ENCODE results near the gene DLGAP1.

DNA sequence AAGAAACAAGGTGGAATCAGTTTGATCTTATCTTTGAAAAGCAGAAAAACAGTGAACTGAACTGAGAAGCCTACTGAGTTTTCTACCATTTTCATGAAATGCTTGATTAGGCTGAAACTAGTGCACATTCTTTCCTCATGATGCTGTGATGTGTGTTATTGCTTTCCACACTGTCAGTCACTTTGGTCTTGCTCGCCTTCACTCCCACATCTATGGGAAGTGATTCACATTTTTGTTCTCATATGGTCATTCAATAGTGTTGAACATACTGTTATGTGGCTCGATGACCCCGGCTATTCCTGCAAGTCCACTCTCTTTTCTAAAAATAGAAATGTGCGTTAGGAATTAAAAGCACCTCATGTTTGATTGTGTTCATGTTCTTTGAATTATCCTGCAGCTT, 875.4 kb downstream of the DLGAP1 start:
- TF ChIP-seq RAD21 (IDR thresholded peaks at IDR 0.05; ENCODE audit: insufficient read depth, low read depth, low read length) (no peak), DPF2 (IDR thresholded peaks at IDR 0.05) (no peak), SRF (IDR thresholded peaks at IDR 0.05; ENCODE audit: low read depth in 2 of 2, low read length in 2 of 2) (no peak), ZZZ3 (IDR thresholded peaks at IDR 0.05; ENCODE audit: control insufficient read depth, insufficient read length, low read depth) (no peak), SIN3A (IDR thresholded peaks at IDR 0.05; ENCODE audit: low read depth, low read length) (no peak), ETV6 (conservative IDR thresholded peaks at IDR 0.05 in 1 of 2, IDR thresholded peaks at IDR 0.05 in 1 of 2; ENCODE audit: borderline replicate concordance in 1 of 2, low read depth in 1 of 2) (no peak), CEBPB (IDR thresholded peaks at IDR 0.05; ENCODE audit: borderline replicate concordance in 1 of 2, low read depth in 2 of 2, low read length in 2 of 2) (no peak), TAF1 (IDR thresholded peaks at IDR 0.05; ENCODE audit: borderline replicate concordance, low read depth, low read length) (no peak), CHD1 (IDR thresholded peaks at IDR 0.05; ENCODE audit: low read depth, low read length) (no peak)
- TF ChIP-seq, protein P1, sequence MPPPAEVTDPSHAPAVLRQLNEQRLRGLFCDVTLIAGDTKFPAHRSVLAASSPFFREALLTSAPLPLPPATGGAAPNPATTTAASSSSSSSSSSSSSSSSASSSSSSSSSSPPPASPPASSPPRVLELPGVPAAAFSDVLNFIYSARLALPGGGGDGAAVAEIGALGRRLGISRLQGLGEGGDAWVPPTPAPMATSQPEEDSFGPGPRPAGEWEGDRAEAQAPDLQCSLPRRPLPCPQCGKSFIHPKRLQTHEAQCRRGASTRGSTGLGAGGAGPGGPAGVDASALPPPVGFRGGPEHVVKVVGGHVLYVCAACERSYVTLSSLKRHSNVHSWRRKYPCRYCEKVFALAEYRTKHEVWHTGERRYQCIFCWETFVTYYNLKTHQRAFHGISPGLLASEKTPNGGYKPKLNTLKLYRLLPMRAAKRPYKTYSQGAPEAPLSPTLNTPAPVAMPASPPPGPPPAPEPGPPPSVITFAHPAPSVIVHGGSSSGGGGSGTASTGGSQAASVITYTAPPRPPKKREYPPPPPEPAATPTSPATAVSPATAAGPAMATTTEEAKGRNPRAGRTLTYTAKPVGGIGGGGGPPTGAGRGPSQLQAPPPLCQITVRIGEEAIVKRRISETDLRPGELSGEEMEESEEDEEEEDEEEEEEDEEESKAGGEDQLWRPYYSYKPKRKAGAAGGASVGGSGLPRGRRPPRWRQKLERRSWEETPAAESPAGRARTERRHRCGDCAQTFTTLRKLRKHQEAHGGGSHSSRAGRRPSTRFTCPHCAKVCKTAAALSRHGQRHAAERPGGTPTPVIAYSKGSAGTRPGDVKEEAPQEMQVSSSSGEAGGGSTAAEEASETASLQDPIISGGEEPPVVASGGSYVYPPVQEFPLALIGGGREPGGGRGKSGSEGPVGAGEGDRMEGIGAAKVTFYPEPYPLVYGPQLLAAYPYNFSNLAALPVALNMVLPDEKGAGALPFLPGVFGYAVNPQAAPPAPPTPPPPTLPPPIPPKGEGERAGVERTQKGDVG (CRISPR knock-in tag; IDR thresholded peaks at IDR 0.05) = no peak
- TF ChIP-seq, protein P2, sequence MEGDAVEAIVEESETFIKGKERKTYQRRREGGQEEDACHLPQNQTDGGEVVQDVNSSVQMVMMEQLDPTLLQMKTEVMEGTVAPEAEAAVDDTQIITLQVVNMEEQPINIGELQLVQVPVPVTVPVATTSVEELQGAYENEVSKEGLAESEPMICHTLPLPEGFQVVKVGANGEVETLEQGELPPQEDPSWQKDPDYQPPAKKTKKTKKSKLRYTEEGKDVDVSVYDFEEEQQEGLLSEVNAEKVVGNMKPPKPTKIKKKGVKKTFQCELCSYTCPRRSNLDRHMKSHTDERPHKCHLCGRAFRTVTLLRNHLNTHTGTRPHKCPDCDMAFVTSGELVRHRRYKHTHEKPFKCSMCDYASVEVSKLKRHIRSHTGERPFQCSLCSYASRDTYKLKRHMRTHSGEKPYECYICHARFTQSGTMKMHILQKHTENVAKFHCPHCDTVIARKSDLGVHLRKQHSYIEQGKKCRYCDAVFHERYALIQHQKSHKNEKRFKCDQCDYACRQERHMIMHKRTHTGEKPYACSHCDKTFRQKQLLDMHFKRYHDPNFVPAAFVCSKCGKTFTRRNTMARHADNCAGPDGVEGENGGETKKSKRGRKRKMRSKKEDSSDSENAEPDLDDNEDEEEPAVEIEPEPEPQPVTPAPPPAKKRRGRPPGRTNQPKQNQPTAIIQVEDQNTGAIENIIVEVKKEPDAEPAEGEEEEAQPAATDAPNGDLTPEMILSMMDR (IDR thresholded peaks at IDR 0.05 in 2 of 3, conservative IDR thresholded peaks at IDR 0.05 in 1 of 3; ENCODE audit: control insufficient read depth in 2 of 3, extremely low read depth in 1 of 3, insufficient read depth in 1 of 3, low read depth in 3 of 3, low read length in 3 of 3) = no peak
